A673 (cell line): ENCODE measurements around the gene DEDD2. TPM values are rescaled to one million over a fixed set of nuclear protein-coding genes. Genes with fewer than 3 reads are reported as not detected.

ENCODE experiments used
- BruUV-seq: library from RNA; stranded (reverse); fragments of 400-500 nt; replicated peaks from 2 replicates; lab custom pipeline; 2021; lab: Mats Ljungman, UMichigan
- CTCF ChIA-PET: fragments of 300-600 bp; sonication (Branson Sonifier 250); formaldehyde crosslinking; loops from one replicate; lab custom pipeline; 2022; ENCODE audit warnings: antibody characterized with exemption; lab: Charles Lee
- POLR2A ChIA-PET: fragments of 300-600 bp; sonication (Branson Sonifier 250); formaldehyde crosslinking; loops from one replicate; lab custom pipeline; 2022; ENCODE audit warnings: antibody characterized with exemption; ENCODE audit not compliant: low non-redundant PET; lab: Charles Lee
- DNase-seq: peaks from one replicate; pipeline ENCODE4 v3.0.0-alpha.2; 2015; ENCODE audit warnings: low spot score
- H3K27ac ChIP-seq: fragments of 200-600 bp; sonication (generic); 2 replicates; pipeline ENCODE4 v1.5.1; 2016; ENCODE audit warnings: mixed run types, low read depth, mild to moderate bottlenecking, mixed read lengths, antibody characterized with exemption, low read length; ENCODE audit not compliant: poor library complexity, severe bottlenecking
- H3K27me3 ChIP-seq: fragments of 200-600 bp; sonication (generic); replicated peaks from 2 replicates; pipeline ENCODE4 v1.6.1; 2017; ENCODE audit warnings: mixed run types, low read depth, mild to moderate bottlenecking, mixed read lengths, antibody characterized with exemption, low read length; ENCODE audit not compliant: insufficient read depth, poor library complexity
- H3K36me3 ChIP-seq: fragments of 200-600 bp; sonication (generic); 2 replicates; pipeline ENCODE4 v1.6.1; 2016; ENCODE audit warnings: mixed run types, mild to moderate bottlenecking, mixed read lengths, antibody characterized with exemption, low read length; ENCODE audit not compliant: insufficient read depth, poor library complexity, severe bottlenecking
- H3K4me1 ChIP-seq: fragments of 200-600 bp; sonication (generic); 2 replicates; pipeline ENCODE4 v1.6.1; 2017; ENCODE audit warnings: mixed run types, mild to moderate bottlenecking, mixed read lengths, antibody characterized with exemption, low read length; ENCODE audit not compliant: insufficient read depth, poor library complexity, severe bottlenecking
- H3K4me3 ChIP-seq: fragments of 200-600 bp; sonication (generic); 2 replicates; pipeline ENCODE4 v1.5.1; 2016; ENCODE audit warnings: low read depth, mixed run types, mild to moderate bottlenecking, mixed read lengths, low read length; ENCODE audit not compliant: poor library complexity, severe bottlenecking
- H3K9me3 ChIP-seq: fragments of 200-600 bp; sonication (generic); 2 replicates; pipeline ENCODE4 v1.6.1; 2016; ENCODE audit warnings: mixed run types, low read depth, mild to moderate bottlenecking, mixed read lengths, antibody characterized with exemption, low read length; ENCODE audit not compliant: poor library complexity, severe bottlenecking
- CTCF ChIP-seq: fragments of 300-800, 200-600 bp; sonication (generic); conservative IDR thresholded peaks from 2 replicates; pipeline ENCODE4 v1.5.1; 2017; ENCODE audit warnings: low read depth, mild to moderate bottlenecking, antibody characterized with exemption, low read length, moderate library complexity, mixed read lengths
- EZH2 ChIP-seq: fragments of 200-600 bp; sonication (generic); IDR thresholded peaks from 2 replicates; pipeline ENCODE4 v1.6.1; 2017; ENCODE audit warnings: borderline replicate concordance, low read depth, mild to moderate bottlenecking, mixed read lengths, antibody characterized with exemption, low read length; ENCODE audit not compliant: poor library complexity, severe bottlenecking
- intact Hi-C: fragments of 100-400 bp; cut with micrococcal nuclease; formaldehyde crosslinking; loops from one replicate; pipeline ENCODE4 v1.10.0; 2022; ENCODE audit not compliant: unreplicated experiment
- total RNA-seq: library from RNA; stranded (reverse); gene quantifications from 2 replicates; pipeline ENCODE4 v1.2.3, GENCODE V29; 2021

DEDD2 gene
- total RNA-seq, 1 experiment from 2014 or later = 32.1 TPM

- Histone ChIP-seq H3K4me1 (no peaks in the 10 kb centered on the region), H3K27me3 (no peaks in the 10 kb centered on the region), H3K36me3 (peaks cover 65% of the 10 kb centered on the region), H3K9me3 (no peaks in the 10 kb centered on the region), H3K4me3 (no peak overlapping the region), H3K27ac (no peak overlapping the region)
- no peak for TF ChIP-seq EZH2
- intact Hi-C loops = no loop called here
- CTCF ChIA-PET = interaction anchor here (0.6 kb wide), 1 partner anchor 76 kb away, joined by 3 read pairs; no protein-coding TSS in a partner anchor
- POLR2A ChIA-PET = no interaction called here
- BruUV-seq = no TSS peak
- DNase-seq = no peak
Observed at GRCh38 chr19:42207767-42208271, 9.7 kb downstream of the DEDD2 start.

DNA sequence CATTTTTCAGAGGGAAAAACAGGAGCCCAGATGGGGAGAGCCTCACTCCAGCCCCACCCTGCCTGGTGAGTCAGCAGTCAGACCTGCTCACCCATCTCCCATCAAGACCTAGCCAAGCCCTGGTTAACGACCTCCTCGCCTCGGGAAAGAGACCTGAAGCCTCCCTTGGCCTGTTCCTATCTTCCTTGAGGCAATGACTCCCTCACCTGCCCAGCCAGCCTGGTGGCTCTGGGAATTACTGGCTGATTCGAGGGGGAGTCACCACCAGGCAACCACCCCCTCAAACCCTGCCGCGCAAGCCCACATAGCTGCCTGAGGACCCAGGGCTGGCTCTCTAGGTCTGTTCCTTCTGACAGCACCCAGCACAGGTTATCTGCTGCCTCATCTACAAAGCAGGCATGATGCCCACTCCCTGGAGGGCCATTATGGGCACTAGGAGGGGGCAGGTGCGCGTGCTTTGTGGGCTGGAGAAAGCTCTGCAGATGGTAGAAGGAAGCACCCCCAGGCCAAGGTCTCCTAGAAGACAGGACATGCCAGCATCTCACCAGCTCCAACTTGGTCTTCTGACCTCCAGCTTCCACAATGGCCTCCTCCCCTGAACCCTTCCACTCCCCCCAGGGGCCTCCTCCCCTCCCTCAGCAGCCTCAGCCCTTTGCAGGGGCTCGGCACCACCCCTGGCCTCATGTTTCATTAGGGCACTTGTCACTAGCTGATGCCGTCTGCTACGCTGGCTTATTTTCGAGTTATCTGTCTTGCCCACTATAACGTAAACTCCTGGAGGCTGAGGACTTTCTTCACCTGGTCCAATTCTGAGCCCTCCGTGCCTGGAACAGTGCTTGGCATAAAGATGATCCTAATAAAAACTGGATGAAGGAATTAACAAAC, 10.4 kb downstream of the DEDD2 start:
- TF ChIP-seq CTCF (no peak), EZH2 (no peak)
- peaks cover 69% of the 10 kb centered on the region for H3K36me3 ChIP-seq
- ChIA-PET POLR2A (no interaction called here), CTCF (interaction anchor here (0.6 kb wide), 1 partner anchor 75 kb away, joined by 3 read pairs; no protein-coding TSS in a partner anchor)
- no peaks in the 10 kb centered on the region for H3K27me3 ChIP-seq
- no peak overlapping the region for H3K4me3 ChIP-seq
- no TSS peak for BruUV-seq
- H3K9me3 ChIP-seq = no peaks in the 10 kb centered on the region
- intact Hi-C loops = no loop called here
- DNase-seq = no peak
- H3K27ac ChIP-seq = no peak overlapping the region
- H3K4me1 ChIP-seq = no peaks in the 10 kb centered on the region

DNA sequence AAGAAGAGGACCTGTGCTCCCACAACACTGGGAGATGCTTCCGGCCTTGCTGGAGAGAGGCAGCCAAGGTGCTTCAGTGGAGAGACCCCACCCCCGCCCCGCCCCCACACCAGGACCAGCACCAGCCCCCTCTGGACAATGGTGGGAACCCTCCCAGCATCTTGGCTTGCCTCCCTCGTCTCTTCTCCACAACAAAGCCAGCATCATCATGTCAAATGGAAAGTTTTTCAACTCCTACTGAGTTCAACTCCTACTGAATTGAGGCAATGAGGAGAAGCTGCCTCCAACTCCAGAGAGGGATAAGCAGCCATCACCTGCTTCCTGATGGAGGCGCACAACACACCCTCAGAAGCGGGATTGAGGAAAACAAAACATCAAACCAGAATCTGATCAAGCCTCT, 12.8 kb downstream of the DEDD2 start:
- POLR2A ChIA-PET = no interaction called here
- TF ChIP-seq CTCF = no peak
- TF ChIP-seq EZH2 = no peak
- H3K4me3 ChIP-seq = no peak overlapping the region

More for the DNA sequence above, 12.8 kb downstream of the DEDD2 start:
- no peak for DNase-seq
- Histone ChIP-seq H3K36me3 (peaks cover 66% of the 10 kb centered on the region), H3K27ac (no peak overlapping the region), H3K27me3 (no peaks in the 10 kb centered on the region), H3K9me3 (no peaks in the 10 kb centered on the region), H3K4me1 (no peaks in the 10 kb centered on the region)
- CTCF ChIA-PET = no interaction called here
- BruUV-seq = no TSS peak
- intact Hi-C loops = no loop called here
